ENCODE results near the gene CNDP2. TPM values are rescaled to one million over a fixed set of nuclear protein-coding genes. Genes with fewer than 3 reads are reported as not detected.

Gene CNDP2
- total RNA-seq, 1 donor from 2014 or later = 75.2 TPM

DNA sequence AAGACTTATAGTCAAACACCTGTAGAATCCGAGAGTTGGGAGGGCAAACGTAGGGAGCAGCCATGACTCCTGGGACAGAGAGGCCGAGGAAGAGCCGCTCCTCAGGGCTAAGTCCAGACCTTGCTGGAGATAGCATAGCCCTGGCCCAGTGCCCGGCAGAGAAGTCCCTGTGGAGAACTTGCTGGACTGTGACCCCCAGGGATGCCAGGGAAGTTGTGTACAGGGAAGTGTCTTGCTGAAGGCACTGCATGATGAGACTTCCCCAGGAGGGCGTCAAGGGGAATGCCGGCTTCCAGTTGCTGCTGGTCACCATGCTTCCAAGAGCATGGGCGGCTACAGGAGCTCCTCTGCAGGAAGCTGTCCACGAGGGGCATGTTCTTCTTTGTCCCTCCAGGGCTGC, 29.6 kb downstream of the CNDP2 start:
- no peak overlapping the region for H3K27ac Mint-ChIP-seq (ENCODE audit: unreplicated experiment)
- TF ChIP-seq, protein P1, sequence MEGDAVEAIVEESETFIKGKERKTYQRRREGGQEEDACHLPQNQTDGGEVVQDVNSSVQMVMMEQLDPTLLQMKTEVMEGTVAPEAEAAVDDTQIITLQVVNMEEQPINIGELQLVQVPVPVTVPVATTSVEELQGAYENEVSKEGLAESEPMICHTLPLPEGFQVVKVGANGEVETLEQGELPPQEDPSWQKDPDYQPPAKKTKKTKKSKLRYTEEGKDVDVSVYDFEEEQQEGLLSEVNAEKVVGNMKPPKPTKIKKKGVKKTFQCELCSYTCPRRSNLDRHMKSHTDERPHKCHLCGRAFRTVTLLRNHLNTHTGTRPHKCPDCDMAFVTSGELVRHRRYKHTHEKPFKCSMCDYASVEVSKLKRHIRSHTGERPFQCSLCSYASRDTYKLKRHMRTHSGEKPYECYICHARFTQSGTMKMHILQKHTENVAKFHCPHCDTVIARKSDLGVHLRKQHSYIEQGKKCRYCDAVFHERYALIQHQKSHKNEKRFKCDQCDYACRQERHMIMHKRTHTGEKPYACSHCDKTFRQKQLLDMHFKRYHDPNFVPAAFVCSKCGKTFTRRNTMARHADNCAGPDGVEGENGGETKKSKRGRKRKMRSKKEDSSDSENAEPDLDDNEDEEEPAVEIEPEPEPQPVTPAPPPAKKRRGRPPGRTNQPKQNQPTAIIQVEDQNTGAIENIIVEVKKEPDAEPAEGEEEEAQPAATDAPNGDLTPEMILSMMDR (IDR thresholded peaks at IDR 0.05) = no peak
- no peaks in the 10 kb centered on the region for H3K4me1 Mint-ChIP-seq (ENCODE audit: unreplicated experiment)
- H3K4me3 Mint-ChIP-seq (ENCODE audit: unreplicated experiment) = no peak overlapping the region
- no peak for DNase-seq (ENCODE audit: extremely low spot score, unreplicated experiment)
- H3K27me3 Mint-ChIP-seq (ENCODE audit: unreplicated experiment) = peaks cover 20% of the 10 kb centered on the region
- peaks cover 9% of the 10 kb centered on the region for H3K36me3 Mint-ChIP-seq (ENCODE audit: unreplicated experiment)
- no peaks in the 10 kb centered on the region for H3K9me3 Mint-ChIP-seq (ENCODE audit: unreplicated experiment)

DNA sequence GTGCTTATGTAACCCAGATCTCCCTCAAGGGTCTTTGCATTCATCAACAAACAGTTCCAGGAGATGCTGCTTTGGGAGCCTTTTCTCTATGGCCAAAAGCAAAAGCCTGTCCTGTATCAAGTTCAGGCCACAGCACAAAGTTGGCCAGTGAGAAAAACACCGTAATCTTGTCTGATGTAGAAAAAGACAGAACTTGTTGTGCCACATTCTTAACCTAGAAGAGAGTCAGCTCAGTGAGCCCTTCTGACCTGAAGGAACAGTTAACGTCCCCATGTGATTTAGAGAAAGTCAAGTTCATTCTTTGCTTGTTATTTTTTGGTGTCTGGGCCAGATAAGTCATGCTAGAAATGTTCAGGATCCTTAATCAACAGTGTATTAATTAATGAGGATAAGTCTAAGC, 30.3 kb downstream of the CNDP2 start:
- TF ChIP-seq, protein P1 (IDR thresholded peaks at IDR 0.05) = no peak
- Mint-ChIP-seq H3K4me1 (ENCODE audit: unreplicated experiment) (no peaks in the 10 kb centered on the region), H3K36me3 (ENCODE audit: unreplicated experiment) (peaks cover 2% of the 10 kb centered on the region), H3K4me3 (ENCODE audit: unreplicated experiment) (no peak overlapping the region), H3K27me3 (ENCODE audit: unreplicated experiment) (peaks cover 20% of the 10 kb centered on the region), H3K9me3 (ENCODE audit: unreplicated experiment) (no peaks in the 10 kb centered on the region), H3K27ac (ENCODE audit: unreplicated experiment) (no peak overlapping the region)
- DNase-seq (ENCODE audit: extremely low spot score, unreplicated experiment) = no peak

DNA sequence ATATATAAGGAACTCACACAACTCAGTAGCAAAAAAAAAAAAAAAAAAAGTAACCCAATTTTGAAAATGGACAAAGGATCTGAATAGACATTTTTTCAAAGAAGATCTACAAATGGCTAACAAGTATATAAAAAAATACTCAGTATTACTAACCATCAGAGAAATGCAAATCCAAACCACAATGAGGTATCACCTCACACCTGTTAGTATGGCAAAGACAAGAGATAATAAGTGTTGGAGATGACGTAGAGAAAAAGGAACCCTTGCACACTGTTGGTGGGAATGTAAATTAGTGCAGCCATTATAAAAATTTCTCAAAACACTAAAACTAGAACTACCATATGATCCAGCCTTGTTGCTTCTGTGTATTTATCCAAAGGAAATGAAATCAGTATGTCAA, 32.3 kb downstream of the CNDP2 start:
- Mint-ChIP-seq H3K27ac (ENCODE audit: unreplicated experiment) (no peak overlapping the region), H3K27me3 (ENCODE audit: unreplicated experiment) (peaks cover 22% of the 10 kb centered on the region), H3K4me3 (ENCODE audit: unreplicated experiment) (no peak overlapping the region)

GRCh38 chr18:74528913-74529312, 32.8 kb downstream of the CNDP2 start:
- no peak overlapping the region for H3K27ac Mint-ChIP-seq (ENCODE audit: unreplicated experiment)
- TF ChIP-seq, protein P1 (IDR thresholded peaks at IDR 0.05) = no peak
- H3K36me3 Mint-ChIP-seq (ENCODE audit: unreplicated experiment) = no peaks in the 10 kb centered on the region
- no peak overlapping the region for H3K4me3 Mint-ChIP-seq (ENCODE audit: unreplicated experiment)
- H3K4me1 Mint-ChIP-seq (ENCODE audit: unreplicated experiment) = no peaks in the 10 kb centered on the region
- H3K9me3 Mint-ChIP-seq (ENCODE audit: unreplicated experiment) = no peaks in the 10 kb centered on the region
- no peak for DNase-seq (ENCODE audit: extremely low spot score, unreplicated experiment)
- peaks cover 22% of the 10 kb centered on the region for H3K27me3 Mint-ChIP-seq (ENCODE audit: unreplicated experiment)

More for the DNA sequence above, 32.3 kb downstream of the CNDP2 start:
- no peaks in the 10 kb centered on the region for H3K36me3 Mint-ChIP-seq (ENCODE audit: unreplicated experiment)
- no peaks in the 10 kb centered on the region for H3K9me3 Mint-ChIP-seq (ENCODE audit: unreplicated experiment)
- no peak for DNase-seq (ENCODE audit: extremely low spot score, unreplicated experiment)
- TF ChIP-seq, protein P1 (IDR thresholded peaks at IDR 0.05) = no peak
- no peaks in the 10 kb centered on the region for H3K4me1 Mint-ChIP-seq (ENCODE audit: unreplicated experiment)

GRCh38 chr18:74529378-74529777, 33.2 kb downstream of the CNDP2 start:
- H3K27ac Mint-ChIP-seq (ENCODE audit: unreplicated experiment) = no peak overlapping the region
- no peaks in the 10 kb centered on the region for H3K9me3 Mint-ChIP-seq (ENCODE audit: unreplicated experiment)
- peak; percentile 62 for DNase-seq (ENCODE audit: extremely low spot score, unreplicated experiment)
- no peaks in the 10 kb centered on the region for H3K4me1 Mint-ChIP-seq (ENCODE audit: unreplicated experiment)
- peaks cover 22% of the 10 kb centered on the region for H3K27me3 Mint-ChIP-seq (ENCODE audit: unreplicated experiment)
- TF ChIP-seq, protein P1 (IDR thresholded peaks at IDR 0.05) = no peak
- H3K36me3 Mint-ChIP-seq (ENCODE audit: unreplicated experiment) = no peaks in the 10 kb centered on the region
- no peak overlapping the region for H3K4me3 Mint-ChIP-seq (ENCODE audit: unreplicated experiment)
